GM12878 (cell line): ENCODE results near the gene IFT88. TPM values are rescaled to one million over a fixed set of nuclear protein-coding genes. Genes with fewer than 3 reads are reported as not detected.

Experiments
- ATAC-seq: fragments of 200-7000 bp; cut with Tn5 transposase; 3 replicates; pipeline ENCODE4 v1.9.1; 2020; ENCODE audit warnings: mild to moderate bottlenecking, moderate library complexity
- BruUV-seq: library from RNA; stranded (reverse); fragments of 400-500 nt; replicated peaks from 2 replicates; lab custom pipeline; 2021; lab: Mats Ljungman, UMichigan
- CTCF ChIA-PET: fragments of 300-600 bp; sonication (Branson Sonifier 250); formaldehyde crosslinking; extraction: SDS; loops from one replicate; lab custom pipeline; 2021; ENCODE audit warnings: inconsistent platforms; lab: Yijun Ruan, JAX
- POLR2A ChIA-PET: fragments of 350-600 bp; formaldehyde crosslinking; extraction: SDS; loops from one replicate; lab custom pipeline; 2021; ENCODE audit warnings: inconsistent platforms; lab: Charles Lee
- RAD21 ChIA-PET: fragments of 300-600 bp; sonication (Branson Sonifier 250); formaldehyde crosslinking; loops from one replicate; lab custom pipeline; 2023; ENCODE audit warnings: antibody characterized with exemption; ENCODE audit not compliant: unreplicated experiment; lab: Charles Lee
- SMC1A ChIA-PET: fragments of 300-600 bp; sonication (Branson Sonifier 250); formaldehyde crosslinking; loops from one replicate; lab custom pipeline; 2023; ENCODE audit not compliant: unreplicated experiment, uncharacterized antibody; lab: Charles Lee
- DNase-seq: peaks from one replicate; pipeline ENCODE4 v3.0.0-alpha.2; 2011; ENCODE audit warnings: low read depth, low spot score
- FAIRE-seq: peaks from 3 replicates; lab custom pipeline; 2011; peaks lifted over from hg19 to GRCh38; lab: Jason Lieb, UNC
- H2AFZ ChIP-seq: 2 replicates; pipeline ENCODE4 v1.6.0; 2011; ENCODE audit warnings: low read depth, low read length, control low read depth; ENCODE audit not compliant: control insufficient read depth
- H3K27ac ChIP-seq: 2 replicates; pipeline ENCODE4 v1.5.1; 2011; ENCODE audit warnings: control low read depth; ENCODE audit not compliant: control insufficient read depth, insufficient read depth
- H3K27me3 ChIP-seq, 2 experiments: replicated peaks in 1 of 2; 2 replicates each; pipeline versions ENCODE4 v1.6.0 to v1.6.1; 2011; ENCODE audit warnings: low read length in 1 of 2; ENCODE audit not compliant: control insufficient read depth in 2 of 2, insufficient read depth in 2 of 2
- H3K36me3 ChIP-seq, 2 experiments: 2 replicates each; pipeline ENCODE4 v1.5.1; 2011; ENCODE audit warnings: low read length in 1 of 2; ENCODE audit not compliant: control insufficient read depth in 2 of 2, insufficient read depth in 2 of 2
- H3K4me1 ChIP-seq: 2 replicates; pipeline ENCODE4 v1.6.1; 2011; ENCODE audit warnings: mild to moderate bottlenecking, low read length, moderate library complexity, mixed read lengths; ENCODE audit not compliant: control insufficient read depth, insufficient read depth
- H3K4me2 ChIP-seq: 2 replicates; pipeline ENCODE4 v1.6.0; 2011; ENCODE audit warnings: control low read depth; ENCODE audit not compliant: control insufficient read depth, insufficient read depth
- H3K4me3 ChIP-seq: fragments of 200-600 bp; sonication (generic); 2 replicates; pipeline ENCODE4 v1.5.1; 2016
- H3K79me2 ChIP-seq: 2 replicates; pipeline ENCODE4 v1.6.0; 2011; ENCODE audit warnings: low read length; ENCODE audit not compliant: control insufficient read depth, insufficient read depth
- H3K9ac ChIP-seq: 2 replicates; pipeline ENCODE4 v1.8.0; 2011; ENCODE audit warnings: low read length, control low read depth, mixed read lengths; ENCODE audit not compliant: control insufficient read depth, insufficient read depth
- H3K9me3 ChIP-seq: replicated peaks from 3 replicates; pipeline ENCODE4 v1.5.1; 2011; ENCODE audit warnings: mild to moderate bottlenecking, low read length; ENCODE audit not compliant: control insufficient read depth, insufficient read depth
- H4K20me1 ChIP-seq: 2 replicates; pipeline ENCODE4 v1.6.0; 2011; ENCODE audit not compliant: control insufficient read depth, insufficient read depth
- CHD2 ChIP-seq: IDR thresholded peaks from 2 replicates; pipeline ENCODE4 v1.6.1; 2011; ENCODE audit warnings: low read depth, low read length, improper control_type of control experiment, borderline replicate concordance
- FOXK2 ChIP-seq: fragments of 450-650 bp; IDR thresholded peaks from 2 replicates; pipeline ENCODE4 v1.6.1; 2017; ENCODE audit warnings: mild to moderate bottlenecking, moderate library complexity
- IKZF1 ChIP-seq: fragments of 450-650 bp; conservative IDR thresholded peaks from 2 replicates; pipeline ENCODE4 v1.6.1; 2017; ENCODE audit warnings: antibody characterized with exemption, mild to moderate bottlenecking
- JUNB ChIP-seq: IDR thresholded peaks from 2 replicates; pipeline ENCODE4 v1.6.1; 2016; ENCODE audit warnings: antibody characterized with exemption, mild to moderate bottlenecking
- KAT2A ChIP-seq: conservative IDR thresholded peaks from 2 replicates; pipeline ENCODE4 v1.6.1; 2011; ENCODE audit warnings: low read depth, low read length; ENCODE audit not compliant: control insufficient read depth
- MXI1 ChIP-seq: fragments of 150-350 bp; IDR thresholded peaks from 2 replicates; pipeline ENCODE4 v1.6.1; 2011; ENCODE audit warnings: low read depth, mild to moderate bottlenecking, inconsistent platforms, low read length, improper control_type of control experiment
- MYC ChIP-seq: IDR thresholded peaks from 2 replicates; pipeline ENCODE4 v1.6.1; 2011; ENCODE audit warnings: mild to moderate bottlenecking, low read length, moderate library complexity, inconsistent platforms; ENCODE audit not compliant: insufficient read depth, insufficient replicate concordance, insufficient read length, severe bottlenecking
- NRF1 ChIP-seq: conservative IDR thresholded peaks from 2 replicates; pipeline ENCODE4 v1.6.1; 2011; ENCODE audit warnings: mild to moderate bottlenecking, low read depth, low read length, improper control_type of control experiment
- ZNF622 ChIP-seq: fragments of 450-650 bp; IDR thresholded peaks from 2 replicates; pipeline ENCODE4 v1.6.1; 2017; ENCODE audit warnings: mild to moderate bottlenecking, inconsistent platforms
- ZZZ3 ChIP-seq: IDR thresholded peaks from 2 replicates; pipeline ENCODE4 v1.6.1; 2011; ENCODE audit warnings: low read depth; ENCODE audit not compliant: control insufficient read depth, insufficient read length
- WGBS: methylation state at CpG from one replicate; pipeline ENCODE4 v1.1.6; 2016; ENCODE audit warnings: low lambda C conversion rate; ENCODE audit not compliant: insufficient replicate concordance, insufficient coverage; ENCODE audit errors: missing lambda C conversion rate; 5-methylcytosine and 5-hydroxymethylcytosine counted together
- in situ Hi-C: fragments of 300-500 bp; cut with MboI; formaldehyde crosslinking; loops from 9 replicates; pipeline ENCODE4 v1.14.3; 2018; ENCODE audit warnings: mixed read lengths
- intact Hi-C: fragments of 100-400 bp; cut with micrococcal nuclease; formaldehyde crosslinking; loops from one replicate; pipeline ENCODE4 v1.14.2; 2022; ENCODE audit not compliant: unreplicated experiment
- polyA plus RNA-seq, 11 experiments: library from polyadenylated mRNA; depleted of rRNA in 4 of 11; unstranded in 6 of 11; stranded (reverse) in 5 of 11; fragments of >200 nt; fragmentation: Nextera tagmentation in 4 of 11; fragmentation: Illumina TruSeq in 1 of 11; extraction: Ambion mirVana in 4 of 11; extraction: Trizol in 1 of 11; gene quantifications; 1 replicate in 1 of 11; 2 replicates in 10 of 11; pipeline versions ENCODE4 v1.2.1 to v1.2.3, GENCODE V29; 2011 to 2016; ENCODE audit warnings: inconsistent platforms in 2 of 11, missing spikeins in 2 of 11, low read depth in 1 of 11
- total RNA-seq, 4 experiments: library from RNA; depleted of rRNA in 3 of 4; stranded (reverse); fragments of >200 nt in 3 of 4; fragmentation: Illumina TruSeq in 1 of 4; extraction: Trizol in 1 of 4; gene quantifications; 2 replicates each; pipeline versions ENCODE4 v1.2.1 to v1.2.3, GENCODE V29; 2013 to 2021

Gene IFT88
- total and polyA plus RNA-seq, 10 of the 15 experiments (the other 5 are each of a cell fraction or from before 2014, with no cell fraction given) = 2.9 to 5.6 (median 4.1) TPM

DNA sequence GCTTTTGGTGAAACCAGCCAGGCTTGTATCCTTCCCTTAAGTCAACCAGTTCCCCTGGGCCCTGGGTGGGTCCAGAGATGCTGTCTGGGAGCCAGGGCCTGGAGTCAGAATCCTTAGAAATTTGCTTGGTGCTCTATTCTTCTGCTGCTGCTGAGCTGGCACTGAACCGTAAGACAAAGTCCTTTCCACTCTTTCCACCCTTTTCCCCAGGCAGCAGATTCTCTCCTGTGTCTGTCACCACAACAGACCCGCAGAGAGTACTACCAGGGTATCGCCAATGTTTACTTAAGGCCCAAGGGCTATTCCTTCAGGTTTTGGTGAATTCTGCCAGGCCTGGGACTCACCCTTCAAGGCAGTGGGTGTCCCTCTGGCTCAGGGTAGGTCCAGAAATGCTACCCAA, 12.2 kb downstream of the IFT88 start:
- ChIA-PET RAD21 (no interaction called here), CTCF (no interaction called here), POLR2A (no interaction called here), SMC1A (no interaction called here)
- no peak for FAIRE-seq
- 98% methylated on average over 3 of the region's 3 CpGs for WGBS
- no peak overlapping the region for H3K9ac ChIP-seq
- ATAC-seq = no peak
- BruUV-seq = no TSS peak
- no peak overlapping the region for H2AFZ ChIP-seq
- H3K36me3 ChIP-seq = no peaks in the 10 kb centered on the region; a peak in 1 of 4 replicates
- no peaks in the 10 kb centered on the region for H3K27me3 ChIP-seq
- no peaks in the 10 kb centered on the region for H3K79me2 ChIP-seq
- no peaks in the 10 kb centered on the region for H4K20me1 ChIP-seq
- intact Hi-C loops = no loop called here
- H3K4me2 ChIP-seq = no peak overlapping the region
- DNase-seq = no peak
- no peaks in the 10 kb centered on the region for H3K4me1 ChIP-seq
- in situ Hi-C loops = no loop called here
- no peak for TF ChIP-seq JUNB
- TF ChIP-seq IKZF1 = no peak
- no peak for TF ChIP-seq NRF1
- TF ChIP-seq FOXK2 = no peak
- no peak for TF ChIP-seq KAT2A
- no peak for TF ChIP-seq MXI1
- TF ChIP-seq MYC = no peak
- no peak for TF ChIP-seq ZNF622
- H3K4me3 ChIP-seq = no peak overlapping the region
- no peak overlapping the region for H3K27ac ChIP-seq
- no peaks in the 10 kb centered on the region; the same call in 2 of the 3 replicates for H3K9me3 ChIP-seq

DNA sequence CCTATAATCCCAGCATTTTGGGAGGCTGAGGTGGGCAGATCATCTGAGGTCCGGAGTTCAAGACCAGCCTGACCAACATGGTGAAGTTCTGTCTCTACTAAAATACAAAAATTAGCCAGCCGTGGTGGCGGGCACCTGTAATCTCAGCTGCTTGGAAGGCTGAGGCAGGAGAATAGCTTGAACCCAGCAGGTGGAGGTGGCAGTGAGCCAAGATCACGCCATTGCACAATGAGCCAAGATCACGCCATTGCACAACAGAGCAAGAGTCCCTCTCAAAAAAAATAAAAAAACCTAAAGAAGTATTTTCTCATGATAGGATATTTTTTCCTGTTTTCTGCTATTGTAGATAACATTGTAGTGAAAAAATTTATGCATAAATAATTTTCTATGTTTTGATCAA, 13.3 kb downstream of the IFT88 start:
- ChIA-PET CTCF (no interaction called here), SMC1A (no interaction called here), RAD21 (no interaction called here), POLR2A (no interaction called here)
- Histone ChIP-seq H3K9ac (no peak overlapping the region), H3K27ac (no peak overlapping the region), H3K9me3 (peaks cover 1% of the 10 kb centered on the region; the same call in 2 of the 3 replicates), H2AFZ (no peak overlapping the region), H3K4me2 (no peak overlapping the region), H3K79me2 (no peaks in the 10 kb centered on the region), H3K4me3 (no peak overlapping the region), H3K36me3 (no peaks in the 10 kb centered on the region; a peak in 1 of 4 replicates), H3K4me1 (no peaks in the 10 kb centered on the region), H4K20me1 (no peaks in the 10 kb centered on the region), H3K27me3 (no peaks in the 10 kb centered on the region)
- BruUV-seq = no TSS peak
- in situ Hi-C loops (no loop called here), intact Hi-C loops (no loop called here)
- no peak for TF ChIP-seq ZZZ3
- TF ChIP-seq MXI1 = no peak
- no peak for TF ChIP-seq CHD2
- no peak for TF ChIP-seq JUNB
- DNase-seq = no peak
- ATAC-seq = no peak
- no peak for FAIRE-seq
- 98% methylated on average over 5 of the region's 5 CpGs for WGBS
